Nephron (organoid): ENCODE results near the gene SERPINA1.
"Not testable (repeated sequence)": the region's sequence is repeated elsewhere in the genome, so short reads cannot be mapped to it uniquely, and the experiment has no call there.

ENCODE experiments used
- H3K27ac Mint-ChIP-seq, 3 experiments: 2 replicates each; pipeline ENCODE4 v1.8.0; 2020; ENCODE audit warnings: mixed read lengths in 3 of 3, mild to moderate bottlenecking in 2 of 3, moderate library complexity in 1 of 3
- H3K27me3 Mint-ChIP-seq: 2 replicates; pipeline ENCODE4 v1.8.0; 2021; ENCODE audit warnings: low read depth, mild to moderate bottlenecking, moderate library complexity, mixed read lengths
- H3K36me3 Mint-ChIP-seq: 2 replicates; pipeline ENCODE4 v1.8.0; 2020; ENCODE audit warnings: low read depth, mixed read lengths
- H3K4me1 Mint-ChIP-seq: 2 replicates; pipeline ENCODE4 v1.8.0; 2020; ENCODE audit warnings: mixed read lengths
- H3K4me3 Mint-ChIP-seq, 3 experiments: 2 replicates each; pipeline ENCODE4 v1.8.0; 2020; ENCODE audit warnings: mild to moderate bottlenecking in 3 of 3, mixed read lengths in 3 of 3, moderate library complexity in 2 of 3
- H3K9me3 Mint-ChIP-seq: 2 replicates; pipeline ENCODE4 v1.8.0; 2020; ENCODE audit warnings: mixed read lengths
- TF ChIP-seq, protein P1 (sequence below), 3 experiments: fragments of 200-600 bp; sonication (generic); IDR thresholded peaks; one replicate each; pipeline ENCODE4 v1.5.0; 2021; ENCODE audit warnings: antibody characterized with exemption in 3 of 3; ENCODE audit not compliant: unreplicated experiment in 3 of 3

SERPINA1 gene

DNA sequence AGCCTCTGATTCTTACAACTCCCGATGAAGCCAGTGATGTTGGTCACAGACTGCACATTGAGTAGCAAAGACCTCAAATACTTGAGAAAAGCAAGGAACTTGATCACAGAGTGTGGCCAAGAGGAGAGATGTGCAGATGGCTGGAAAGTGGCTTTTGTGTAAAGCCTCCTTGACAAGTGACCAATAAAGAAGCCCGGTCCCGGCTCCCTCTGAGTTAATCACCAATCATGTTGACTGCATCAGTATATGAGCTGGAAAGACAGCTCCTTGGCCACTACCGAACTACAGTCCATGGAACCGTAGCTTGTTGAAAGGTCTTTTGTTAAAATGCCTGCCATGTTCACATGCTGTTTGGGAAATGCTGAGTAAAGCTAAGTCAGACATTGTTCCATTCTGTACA lies 41.6 kb downstream of the SERPINA1 start:
- H3K4me1 Mint-ChIP-seq = peaks cover 9% of the 10 kb centered on the region
- H3K27me3 Mint-ChIP-seq = peaks cover 19% of the 10 kb centered on the region
- H3K27ac Mint-ChIP-seq = no peak overlapping the region
- TF ChIP-seq, protein P1, sequence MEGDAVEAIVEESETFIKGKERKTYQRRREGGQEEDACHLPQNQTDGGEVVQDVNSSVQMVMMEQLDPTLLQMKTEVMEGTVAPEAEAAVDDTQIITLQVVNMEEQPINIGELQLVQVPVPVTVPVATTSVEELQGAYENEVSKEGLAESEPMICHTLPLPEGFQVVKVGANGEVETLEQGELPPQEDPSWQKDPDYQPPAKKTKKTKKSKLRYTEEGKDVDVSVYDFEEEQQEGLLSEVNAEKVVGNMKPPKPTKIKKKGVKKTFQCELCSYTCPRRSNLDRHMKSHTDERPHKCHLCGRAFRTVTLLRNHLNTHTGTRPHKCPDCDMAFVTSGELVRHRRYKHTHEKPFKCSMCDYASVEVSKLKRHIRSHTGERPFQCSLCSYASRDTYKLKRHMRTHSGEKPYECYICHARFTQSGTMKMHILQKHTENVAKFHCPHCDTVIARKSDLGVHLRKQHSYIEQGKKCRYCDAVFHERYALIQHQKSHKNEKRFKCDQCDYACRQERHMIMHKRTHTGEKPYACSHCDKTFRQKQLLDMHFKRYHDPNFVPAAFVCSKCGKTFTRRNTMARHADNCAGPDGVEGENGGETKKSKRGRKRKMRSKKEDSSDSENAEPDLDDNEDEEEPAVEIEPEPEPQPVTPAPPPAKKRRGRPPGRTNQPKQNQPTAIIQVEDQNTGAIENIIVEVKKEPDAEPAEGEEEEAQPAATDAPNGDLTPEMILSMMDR (IDR thresholded peaks at IDR 0.05; ENCODE audit: unreplicated experiment in 3 of 3) = no peak
- H3K36me3 Mint-ChIP-seq = no peaks in the 10 kb centered on the region
- no peak overlapping the region for H3K4me3 Mint-ChIP-seq
- peaks cover 2% of the 10 kb centered on the region for H3K9me3 Mint-ChIP-seq

DNA sequence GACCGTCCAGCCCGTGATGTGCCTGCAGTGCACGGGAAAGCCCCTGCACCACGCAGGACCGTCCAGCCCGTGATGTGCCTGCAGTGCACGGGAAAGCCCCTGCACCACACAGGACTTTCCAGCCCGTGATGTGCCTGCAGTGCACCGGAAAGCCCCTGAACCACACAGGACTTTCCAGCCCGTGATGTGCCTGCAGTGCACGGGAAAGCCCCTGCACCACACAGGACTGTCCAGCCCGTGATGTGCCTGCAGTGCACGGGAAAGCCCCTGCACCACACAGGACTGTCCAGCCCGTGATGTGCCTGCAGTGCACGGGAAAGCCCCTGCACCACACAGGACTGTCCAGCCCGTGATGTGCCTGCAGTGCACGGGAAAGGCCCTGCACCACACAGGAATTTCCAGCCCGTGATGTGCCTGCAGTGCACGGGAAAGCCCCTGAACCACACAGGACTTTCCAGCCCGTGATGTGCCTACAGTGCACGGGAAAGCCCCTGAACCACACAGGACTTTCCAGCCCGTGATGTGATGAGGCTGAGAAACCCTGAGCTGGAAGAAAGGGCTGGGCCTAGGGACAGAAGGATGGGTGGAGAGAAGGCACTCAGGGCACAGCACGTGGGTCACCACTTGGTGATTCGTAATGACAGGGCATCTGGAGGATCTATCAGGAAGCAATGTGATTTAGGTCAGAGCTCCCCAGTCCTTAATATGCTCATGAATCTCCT lies 42.2 kb downstream of the SERPINA1 start:
- H3K4me1 Mint-ChIP-seq = peaks cover 15% of the 10 kb centered on the region

DNA sequence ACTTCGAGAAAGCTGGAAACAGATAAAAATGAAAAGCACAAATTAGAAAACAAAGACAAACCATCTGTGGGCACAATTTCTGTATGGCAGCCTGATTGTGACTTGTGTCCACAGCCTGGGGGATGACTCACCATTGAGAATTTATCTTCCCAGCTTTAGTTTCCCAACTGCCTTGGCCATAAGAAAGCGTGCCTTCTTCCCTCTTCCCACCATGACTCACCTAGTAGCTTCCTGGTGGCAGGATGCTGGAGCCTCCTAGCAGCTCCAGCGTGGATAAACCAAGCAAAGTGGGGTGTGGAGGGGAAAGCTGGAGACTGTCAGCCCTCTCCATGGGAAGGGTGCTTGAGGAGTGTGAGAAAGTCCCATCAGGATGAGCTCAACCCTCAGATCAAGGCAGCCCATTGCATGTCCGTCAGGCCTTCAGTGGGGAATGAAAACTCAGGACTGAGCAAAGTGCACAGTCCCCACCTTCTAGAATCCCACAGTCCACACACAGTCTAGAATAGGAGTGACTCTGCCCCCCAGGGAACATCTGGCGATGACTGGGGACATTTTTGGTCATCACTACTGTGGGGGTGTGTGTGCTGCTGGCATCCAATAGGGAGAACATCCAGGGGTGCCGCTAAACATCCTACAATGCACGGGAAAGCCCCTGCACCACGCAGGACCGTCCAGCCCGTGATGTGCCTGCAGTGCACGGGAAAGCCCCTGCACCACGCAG lies 42.9 kb downstream of the SERPINA1 start:
- H3K9me3 Mint-ChIP-seq = no peaks in the 10 kb centered on the region
- TF ChIP-seq, protein P1 (IDR thresholded peaks at IDR 0.05; ENCODE audit: unreplicated experiment in 3 of 3) = no peak
- no peak overlapping the region for H3K4me3 Mint-ChIP-seq

More for the DNA sequence above, 42.2 kb downstream of the SERPINA1 start:
- H3K9me3 Mint-ChIP-seq, H3K27ac Mint-ChIP-seq, H3K36me3 Mint-ChIP-seq, H3K4me3 Mint-ChIP-seq: not testable (repeated sequence)
- peaks cover 15% of the 10 kb centered on the region for H3K27me3 Mint-ChIP-seq

DNA sequence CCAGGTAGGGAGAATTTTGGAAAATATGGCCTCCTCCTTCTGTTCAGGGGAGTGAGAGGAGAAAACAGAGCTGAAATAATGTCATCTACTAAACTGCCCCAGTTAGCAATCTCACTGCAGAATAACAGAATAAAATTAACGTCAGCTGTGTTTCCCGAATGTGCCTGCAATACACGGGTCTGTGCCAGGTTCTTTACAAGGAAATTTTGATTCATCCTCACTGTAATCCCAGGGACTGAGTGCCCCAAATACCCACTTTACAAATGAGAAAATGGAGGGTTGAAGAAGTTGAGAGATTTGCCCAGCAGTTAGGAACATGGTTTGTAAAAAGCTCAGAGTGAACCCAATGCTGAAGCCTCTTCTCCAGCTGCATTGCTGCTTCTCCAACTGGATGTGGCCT lies 44.0 kb downstream of the SERPINA1 start:
- Mint-ChIP-seq H3K27me3 (peaks cover 9% of the 10 kb centered on the region), H3K4me3 (no peak overlapping the region), H3K4me1 (peaks cover 22% of the 10 kb centered on the region), H3K36me3 (no peaks in the 10 kb centered on the region), H3K9me3 (no peaks in the 10 kb centered on the region), H3K27ac (no peak overlapping the region)
- TF ChIP-seq, protein P1 (IDR thresholded peaks at IDR 0.05; ENCODE audit: unreplicated experiment in 3 of 3) = no peak

More for the DNA sequence above, 42.9 kb downstream of the SERPINA1 start:
- H3K36me3 Mint-ChIP-seq = no peaks in the 10 kb centered on the region
- peaks cover 11% of the 10 kb centered on the region for H3K27me3 Mint-ChIP-seq
- H3K4me1 Mint-ChIP-seq = peaks cover 20% of the 10 kb centered on the region
- H3K27ac Mint-ChIP-seq = no peak overlapping the region

DNA sequence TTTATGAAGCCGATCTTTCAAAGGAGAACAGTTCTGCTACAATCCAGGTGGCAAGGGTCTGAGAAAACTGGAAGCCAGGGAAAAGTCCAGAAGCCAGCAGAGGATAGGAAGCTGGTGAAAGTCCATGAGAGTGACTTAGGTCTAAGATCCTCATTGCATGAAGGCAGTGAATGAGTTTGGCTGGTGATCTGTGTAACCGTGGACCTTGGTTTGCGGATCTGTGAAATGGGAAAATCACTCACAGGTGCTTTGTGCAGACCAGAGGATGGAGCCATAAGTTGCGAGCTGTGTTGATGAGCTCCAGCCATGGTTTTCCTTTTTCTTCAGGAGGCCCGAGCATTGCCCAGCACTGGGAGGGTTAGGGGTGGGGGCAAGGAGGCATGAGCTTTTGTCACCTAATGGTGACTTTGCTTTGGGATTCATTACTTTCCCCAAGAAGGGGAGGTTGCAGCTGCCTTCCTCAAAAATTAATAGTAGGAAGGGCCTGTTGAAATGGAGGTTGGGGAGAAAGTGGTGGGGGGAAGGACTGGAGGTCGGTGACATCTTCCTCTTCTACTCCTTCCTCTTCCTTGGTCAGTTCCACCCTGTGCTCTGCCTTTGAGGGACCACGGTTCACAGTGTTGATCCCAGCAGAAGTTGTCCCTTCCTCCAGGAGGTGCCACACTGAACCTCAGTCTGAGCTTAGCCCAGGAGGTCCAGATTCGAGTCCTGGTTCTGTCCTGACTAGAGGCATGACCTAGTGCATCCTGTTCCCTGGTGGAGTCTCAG lies 45.0 kb downstream of the SERPINA1 start:
- Mint-ChIP-seq H3K27ac (no peak overlapping the region), H3K27me3 (peaks cover 5% of the 10 kb centered on the region), H3K4me3 (no peak overlapping the region), H3K4me1 (peaks cover 22% of the 10 kb centered on the region), H3K9me3 (peaks cover 4% of the 10 kb centered on the region), H3K36me3 (no peaks in the 10 kb centered on the region)
- TF ChIP-seq, protein P1 (IDR thresholded peaks at IDR 0.05; ENCODE audit: unreplicated experiment in 3 of 3) = no peak

DNA sequence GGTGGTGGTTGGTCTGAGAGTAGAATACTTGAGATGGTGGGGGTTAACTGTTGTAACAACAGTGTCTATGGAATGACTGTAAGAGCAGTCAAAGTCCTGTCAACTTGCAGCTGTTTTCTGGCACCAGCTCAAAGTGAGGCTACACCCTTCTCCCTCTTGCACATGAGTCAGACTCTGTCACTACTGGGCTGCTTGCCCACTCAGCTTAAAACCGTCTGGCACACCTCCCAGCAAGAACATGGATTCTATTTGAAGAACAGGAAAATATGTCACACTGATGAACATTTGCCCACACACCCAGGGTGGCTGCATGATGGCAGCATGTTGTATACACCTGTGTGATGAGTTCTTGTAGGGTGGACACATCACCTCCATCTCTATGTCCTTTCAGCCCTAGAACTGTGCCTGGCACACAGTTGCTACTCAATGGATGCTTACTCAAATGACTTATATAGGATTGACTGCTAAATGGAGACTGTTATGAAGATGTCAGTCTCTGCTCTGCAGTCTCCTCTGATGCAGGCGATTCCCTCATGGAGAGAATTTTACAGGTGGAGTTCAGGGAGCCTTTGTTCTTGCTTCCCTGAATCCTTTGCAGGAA lies 46.0 kb downstream of the SERPINA1 start:
- H3K27me3 Mint-ChIP-seq = peaks cover 5% of the 10 kb centered on the region
- TF ChIP-seq, protein P1 (IDR thresholded peaks at IDR 0.05; ENCODE audit: unreplicated experiment in 3 of 3) = no peak
- peaks cover 4% of the 10 kb centered on the region for H3K9me3 Mint-ChIP-seq
- peak overlapping the region in 2 of 3 experiments; percentile 1 to 20 for H3K27ac Mint-ChIP-seq
- peaks cover 22% of the 10 kb centered on the region for H3K4me1 Mint-ChIP-seq
- no peak overlapping the region for H3K4me3 Mint-ChIP-seq
- no peaks in the 10 kb centered on the region for H3K36me3 Mint-ChIP-seq
